WTC11 (cell line): Measurements from ENCODE around the gene NIN.

Experiments used
- ELF4 ChIP-seq: sonication (generic); formaldehyde crosslinking; IDR thresholded peaks from 2 replicates; pipeline ENCODE4 v1.8.1; 2022; ENCODE audit warnings: low read depth, mild to moderate bottlenecking, moderate library complexity, missing genetic modification reagents
- NR3C1 ChIP-seq: sonication (generic); formaldehyde crosslinking; conservative IDR thresholded peaks from 2 replicates; pipeline ENCODE4 v1.8.1; 2023; ENCODE audit warnings: low read depth, mild to moderate bottlenecking, missing genetic modification reagents
- OVOL2 ChIP-seq: fragments of 250-450 bp; sonication (Bioruptor Pico); IDR thresholded peaks from 2 replicates; pipeline ENCODE4 v1.9.0; 2021; ENCODE audit warnings: mild to moderate bottlenecking, borderline replicate concordance
- RELA ChIP-seq: sonication (generic); formaldehyde crosslinking; IDR thresholded peaks from 2 replicates; pipeline ENCODE4 v1.8.1; 2022; ENCODE audit warnings: missing genetic modification reagents, mild to moderate bottlenecking, borderline replicate concordance
- SMAD4 ChIP-seq: sonication (generic); formaldehyde crosslinking; IDR thresholded peaks from 2 replicates; pipeline ENCODE4 v1.8.0; 2022; ENCODE audit warnings: mild to moderate bottlenecking, missing genetic modification reagents
- TCF7 ChIP-seq: sonication (generic); formaldehyde crosslinking; IDR thresholded peaks from 2 replicates; pipeline ENCODE4 v1.8.0; 2022; ENCODE audit warnings: mild to moderate bottlenecking, low read depth, missing genetic modification reagents, moderate library complexity
- ZBTB43 ChIP-seq: sonication (generic); formaldehyde crosslinking; IDR thresholded peaks from 2 replicates; pipeline ENCODE4 v1.8.1; 2023; ENCODE audit warnings: mild to moderate bottlenecking, missing genetic modification reagents
- ZNF121 ChIP-seq: sonication (generic); formaldehyde crosslinking; IDR thresholded peaks from 2 replicates; pipeline ENCODE4 v1.8.0; 2023; ENCODE audit warnings: missing genetic modification reagents
- TF ChIP-seq, protein P1 (sequence below): fragments of 200-600 bp; IDR thresholded peaks from 2 replicates; pipeline ENCODE4 v1.8.0; 2022; ENCODE audit warnings: antibody characterized with exemption
- TF ChIP-seq, protein P2 (sequence below): sonication (generic); formaldehyde crosslinking; IDR thresholded peaks from 2 replicates; pipeline ENCODE4 v1.8.1; 2022; ENCODE audit warnings: missing genetic modification reagents, borderline replicate concordance
- TF ChIP-seq, protein P3 (sequence below): sonication (generic); formaldehyde crosslinking; conservative IDR thresholded peaks from 2 replicates; pipeline ENCODE4 v1.8.1; 2022; ENCODE audit warnings: mild to moderate bottlenecking, missing genetic modification reagents
- TF ChIP-seq, protein P4 (sequence below): sonication (generic); formaldehyde crosslinking; IDR thresholded peaks from 2 replicates; pipeline ENCODE4 v1.8.0; 2022; ENCODE audit warnings: mild to moderate bottlenecking, missing genetic modification reagents
- TF ChIP-seq, protein P5 (sequence below): sonication (generic); formaldehyde crosslinking; IDR thresholded peaks from 2 replicates; pipeline ENCODE4 v1.8.1; 2022; ENCODE audit warnings: mild to moderate bottlenecking, missing genetic modification reagents, moderate library complexity, borderline replicate concordance

GRCh38 chr14:50790589-50790988, 40.4 kb downstream of the NIN start:
- TF ChIP-seq, protein P1, sequence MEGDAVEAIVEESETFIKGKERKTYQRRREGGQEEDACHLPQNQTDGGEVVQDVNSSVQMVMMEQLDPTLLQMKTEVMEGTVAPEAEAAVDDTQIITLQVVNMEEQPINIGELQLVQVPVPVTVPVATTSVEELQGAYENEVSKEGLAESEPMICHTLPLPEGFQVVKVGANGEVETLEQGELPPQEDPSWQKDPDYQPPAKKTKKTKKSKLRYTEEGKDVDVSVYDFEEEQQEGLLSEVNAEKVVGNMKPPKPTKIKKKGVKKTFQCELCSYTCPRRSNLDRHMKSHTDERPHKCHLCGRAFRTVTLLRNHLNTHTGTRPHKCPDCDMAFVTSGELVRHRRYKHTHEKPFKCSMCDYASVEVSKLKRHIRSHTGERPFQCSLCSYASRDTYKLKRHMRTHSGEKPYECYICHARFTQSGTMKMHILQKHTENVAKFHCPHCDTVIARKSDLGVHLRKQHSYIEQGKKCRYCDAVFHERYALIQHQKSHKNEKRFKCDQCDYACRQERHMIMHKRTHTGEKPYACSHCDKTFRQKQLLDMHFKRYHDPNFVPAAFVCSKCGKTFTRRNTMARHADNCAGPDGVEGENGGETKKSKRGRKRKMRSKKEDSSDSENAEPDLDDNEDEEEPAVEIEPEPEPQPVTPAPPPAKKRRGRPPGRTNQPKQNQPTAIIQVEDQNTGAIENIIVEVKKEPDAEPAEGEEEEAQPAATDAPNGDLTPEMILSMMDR, result no peak
- TF ChIP-seq TCF7 (no peak), RELA (CRISPR knock-in tag) (no peak), ZBTB43 (CRISPR knock-in tag) (no peak), SMAD4 (no peak), OVOL2 (CRISPR knock-in tag) (no peak), ZNF121 (CRISPR knock-in tag) (no peak), ELF4 (CRISPR knock-in tag) (no peak), NR3C1 (CRISPR knock-in tag) (no peak)
- TF ChIP-seq, protein P2, sequence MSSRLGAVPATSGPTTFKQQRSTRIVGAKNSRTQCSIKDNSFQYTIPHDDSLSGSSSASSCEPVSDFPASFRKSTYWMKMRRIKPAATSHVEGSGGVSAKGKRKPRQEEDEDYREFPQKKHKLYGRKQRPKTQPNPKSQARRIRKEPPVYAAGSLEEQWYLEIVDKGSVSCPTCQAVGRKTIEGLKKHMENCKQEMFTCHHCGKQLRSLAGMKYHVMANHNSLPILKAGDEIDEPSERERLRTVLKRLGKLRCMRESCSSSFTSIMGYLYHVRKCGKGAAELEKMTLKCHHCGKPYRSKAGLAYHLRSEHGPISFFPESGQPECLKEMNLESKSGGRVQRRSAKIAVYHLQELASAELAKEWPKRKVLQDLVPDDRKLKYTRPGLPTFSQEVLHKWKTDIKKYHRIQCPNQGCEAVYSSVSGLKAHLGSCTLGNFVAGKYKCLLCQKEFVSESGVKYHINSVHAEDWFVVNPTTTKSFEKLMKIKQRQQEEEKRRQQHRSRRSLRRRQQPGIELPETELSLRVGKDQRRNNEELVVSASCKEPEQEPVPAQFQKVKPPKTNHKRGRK (CRISPR knock-in tag), result no peak
- TF ChIP-seq, protein P3, sequence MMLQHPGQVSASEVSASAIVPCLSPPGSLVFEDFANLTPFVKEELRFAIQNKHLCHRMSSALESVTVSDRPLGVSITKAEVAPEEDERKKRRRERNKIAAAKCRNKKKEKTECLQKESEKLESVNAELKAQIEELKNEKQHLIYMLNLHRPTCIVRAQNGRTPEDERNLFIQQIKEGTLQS (CRISPR knock-in tag), result no peak
- TF ChIP-seq, protein P4, sequence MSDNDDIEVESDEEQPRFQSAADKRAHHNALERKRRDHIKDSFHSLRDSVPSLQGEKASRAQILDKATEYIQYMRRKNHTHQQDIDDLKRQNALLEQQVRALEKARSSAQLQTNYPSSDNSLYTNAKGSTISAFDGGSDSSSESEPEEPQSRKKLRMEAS (CRISPR knock-in tag), result no peak
- TF ChIP-seq, protein P5, sequence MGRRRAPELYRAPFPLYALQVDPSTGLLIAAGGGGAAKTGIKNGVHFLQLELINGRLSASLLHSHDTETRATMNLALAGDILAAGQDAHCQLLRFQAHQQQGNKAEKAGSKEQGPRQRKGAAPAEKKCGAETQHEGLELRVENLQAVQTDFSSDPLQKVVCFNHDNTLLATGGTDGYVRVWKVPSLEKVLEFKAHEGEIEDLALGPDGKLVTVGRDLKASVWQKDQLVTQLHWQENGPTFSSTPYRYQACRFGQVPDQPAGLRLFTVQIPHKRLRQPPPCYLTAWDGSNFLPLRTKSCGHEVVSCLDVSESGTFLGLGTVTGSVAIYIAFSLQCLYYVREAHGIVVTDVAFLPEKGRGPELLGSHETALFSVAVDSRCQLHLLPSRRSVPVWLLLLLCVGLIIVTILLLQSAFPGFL (CRISPR knock-in tag), result no peak
